ENCODE data around the gene CHAC1.
"Not testable (repeated sequence)": the region's sequence is repeated elsewhere in the genome, so short reads cannot be mapped to it uniquely, and the experiment has no call there.

CHAC1 gene

GRCh38 chr15:40938536-40938870 is 14.8 kb upstream of the CHAC1 start:
- no peak for DNase-seq

DNA sequence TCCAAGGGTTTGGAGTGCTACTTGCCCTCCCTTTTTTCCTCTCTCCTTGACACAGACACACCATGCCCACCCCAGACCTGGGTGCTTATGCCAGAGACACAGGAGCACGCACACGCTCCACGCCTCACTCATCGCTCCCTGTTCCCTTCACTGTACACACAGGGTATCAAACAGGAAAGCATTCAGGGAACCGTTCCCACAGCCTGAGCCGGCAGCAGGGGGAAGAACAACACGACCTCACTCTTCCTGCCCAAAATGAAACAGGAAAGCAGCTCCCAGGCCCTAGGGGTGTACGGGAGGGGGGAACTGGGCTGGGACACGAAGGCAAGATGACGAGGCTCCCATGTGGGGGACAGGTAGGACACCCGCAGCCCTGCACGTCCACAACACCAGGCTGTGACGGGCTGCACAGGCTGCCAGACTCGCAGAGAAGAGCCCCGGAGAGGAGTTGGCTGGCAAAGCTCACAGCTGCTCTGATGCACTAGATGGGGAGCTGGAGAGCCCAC is 12.9 kb upstream of the CHAC1 start:
- no peak for DNase-seq

GRCh38 chr15:40941068-40941527 is 12.2 kb upstream of the CHAC1 start:
- DNase-seq = no peak

DNA sequence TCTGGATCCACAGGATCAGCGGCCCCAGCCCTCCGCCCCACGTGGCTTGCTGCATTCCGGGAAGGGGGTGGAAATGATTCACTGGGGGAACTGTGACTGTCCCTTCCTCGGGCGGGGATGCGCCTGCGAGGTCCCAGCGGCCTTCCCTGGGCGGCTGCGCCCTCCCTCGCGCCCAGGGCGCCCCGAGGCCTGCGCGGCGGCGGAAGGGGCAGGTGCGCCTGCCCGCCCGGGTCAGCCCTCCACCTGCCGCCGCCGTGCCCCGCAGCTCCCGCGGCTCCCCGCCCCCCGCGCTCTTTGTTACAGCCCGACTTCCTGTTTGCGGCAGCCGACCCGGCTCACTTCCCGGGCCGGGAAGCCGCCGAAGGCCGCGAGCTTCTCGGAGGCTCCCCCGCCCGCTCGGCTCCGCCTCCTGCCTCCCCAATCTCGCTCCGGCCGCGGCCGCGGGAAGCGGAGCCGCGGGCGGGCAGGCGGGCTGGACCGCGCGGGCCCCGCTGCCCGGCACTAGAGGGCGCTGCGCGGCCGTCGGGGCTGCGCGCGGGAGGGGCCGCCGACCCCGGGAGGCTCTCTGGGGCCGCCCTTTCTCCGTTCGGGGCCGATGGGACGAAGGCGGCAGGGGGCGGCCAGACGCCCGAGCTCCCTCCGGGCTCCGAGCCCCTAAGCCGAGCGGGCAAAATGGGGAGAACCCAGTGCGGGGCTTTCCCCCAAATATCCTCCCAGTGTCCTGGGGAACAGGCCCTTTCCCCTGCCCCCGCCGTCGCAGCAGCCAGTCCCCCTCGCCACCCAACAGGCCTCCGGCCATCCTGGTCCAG is 11.5 kb upstream of the CHAC1 start:
- DNase-seq = peak; percentile 22 to 65

DNA sequence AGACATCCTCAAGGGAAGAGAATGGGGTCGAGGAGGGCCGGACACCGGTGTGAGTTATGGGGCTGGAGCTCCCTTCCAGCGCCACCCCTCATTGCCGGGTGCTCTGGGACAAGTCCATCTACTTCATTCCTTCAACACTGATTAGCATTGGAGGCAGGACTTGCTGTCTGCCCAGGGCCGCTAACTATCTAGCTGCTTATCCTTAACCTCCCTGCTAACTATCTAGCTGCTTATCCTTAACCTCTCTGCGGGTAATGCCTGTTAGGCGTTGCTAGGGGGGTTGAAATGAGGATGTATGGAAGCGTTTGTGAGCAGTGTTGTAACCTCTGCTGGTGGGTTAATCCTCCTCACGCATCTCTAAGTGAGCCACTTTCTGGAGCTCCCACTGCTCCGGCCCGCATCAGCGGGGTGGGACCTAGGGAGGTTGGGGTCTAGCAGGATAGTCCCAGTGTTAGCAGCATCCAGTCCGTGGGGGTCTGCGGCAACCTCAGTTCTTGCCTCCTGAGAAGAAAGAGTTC is 10.9 kb upstream of the CHAC1 start:
- DNase-seq = no peak

DNA sequence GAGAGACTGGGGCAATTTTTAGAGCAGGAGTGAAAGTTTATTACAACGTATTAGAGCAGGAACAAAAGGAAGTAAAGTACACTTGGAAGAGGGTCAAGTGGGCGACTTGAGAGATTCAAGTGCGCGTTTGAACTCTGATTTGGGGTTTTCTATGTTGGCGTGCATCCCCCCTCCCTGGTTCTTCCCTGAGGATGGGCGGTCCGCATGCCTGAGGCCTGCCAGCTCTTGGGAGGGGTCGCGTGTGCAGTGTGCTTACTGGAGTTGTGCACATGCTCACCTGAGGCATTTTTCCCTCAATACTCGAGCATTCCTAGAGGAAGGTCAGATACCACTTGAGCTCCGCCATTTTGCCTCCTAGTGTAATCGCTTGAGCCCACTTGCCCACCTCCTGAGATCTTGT is 10.4 kb upstream of the CHAC1 start:
- no peak for DNase-seq

DNA sequence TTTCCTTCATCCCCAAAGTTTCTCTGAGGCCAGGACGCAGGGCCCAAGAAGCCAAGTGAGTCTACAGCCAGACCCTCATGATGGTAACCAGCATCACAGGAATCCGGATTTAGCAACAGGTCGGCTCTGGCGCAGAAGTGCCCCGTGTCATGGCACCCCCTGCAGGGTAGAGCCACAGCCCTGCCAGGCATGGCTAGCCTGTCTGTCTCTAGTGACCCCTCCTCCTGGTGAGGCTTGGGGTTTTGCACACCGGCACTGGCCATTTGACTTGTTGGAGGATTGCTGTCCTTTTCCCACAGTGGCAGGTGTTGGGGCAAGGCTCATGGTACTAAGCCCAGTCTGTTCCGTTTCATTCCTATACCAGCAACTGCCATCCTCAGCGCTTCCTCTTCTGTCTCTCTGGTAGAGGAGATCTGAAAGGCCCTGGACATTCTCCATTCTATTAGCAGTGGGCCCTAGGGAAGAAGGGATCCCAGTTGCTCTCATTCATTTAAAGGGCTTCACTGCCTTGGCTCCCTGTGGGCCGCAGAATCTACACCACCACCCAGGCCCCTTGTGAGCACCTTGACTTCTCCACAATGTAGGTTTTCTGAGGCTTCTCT is 9.4 kb upstream of the CHAC1 start:
- no peak for DNase-seq

DNA sequence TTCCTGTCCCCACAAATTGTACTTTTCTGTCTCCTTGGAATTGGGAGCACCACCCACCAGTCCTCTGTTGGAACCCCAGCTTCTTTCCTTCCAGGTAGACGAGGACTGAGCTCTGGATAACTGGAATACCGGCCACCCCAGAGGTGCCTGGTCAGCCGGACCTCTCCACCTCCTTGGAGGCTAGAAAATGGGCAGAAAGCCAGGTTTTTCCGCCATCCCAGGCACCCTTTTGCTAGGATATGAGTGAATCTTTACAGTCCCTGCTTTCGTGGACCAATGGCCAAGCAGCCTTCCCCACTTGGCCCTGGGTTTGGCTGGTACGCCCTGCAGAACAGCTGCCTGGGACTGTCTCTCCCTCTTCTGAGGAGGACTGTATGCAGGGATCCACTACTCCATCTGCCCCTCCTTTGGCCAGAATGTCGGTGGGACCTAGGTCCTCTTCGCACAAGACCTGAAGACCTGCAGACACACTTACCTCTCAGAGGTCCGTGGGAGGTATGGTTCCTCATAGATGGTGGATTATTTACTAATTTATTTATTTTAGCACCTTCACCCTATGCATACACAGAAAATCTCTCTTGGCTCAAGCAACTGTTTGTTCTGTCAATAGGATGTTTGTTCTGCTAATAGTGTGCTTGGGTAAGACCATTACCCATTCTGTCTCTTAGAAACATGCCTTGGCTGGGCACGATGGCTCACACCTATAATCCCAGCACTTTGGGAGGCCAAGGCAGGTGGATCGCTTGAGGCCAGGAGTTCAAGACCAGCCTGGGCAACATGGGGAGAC is 8.6 kb upstream of the CHAC1 start:
- no peak for DNase-seq

DNA sequence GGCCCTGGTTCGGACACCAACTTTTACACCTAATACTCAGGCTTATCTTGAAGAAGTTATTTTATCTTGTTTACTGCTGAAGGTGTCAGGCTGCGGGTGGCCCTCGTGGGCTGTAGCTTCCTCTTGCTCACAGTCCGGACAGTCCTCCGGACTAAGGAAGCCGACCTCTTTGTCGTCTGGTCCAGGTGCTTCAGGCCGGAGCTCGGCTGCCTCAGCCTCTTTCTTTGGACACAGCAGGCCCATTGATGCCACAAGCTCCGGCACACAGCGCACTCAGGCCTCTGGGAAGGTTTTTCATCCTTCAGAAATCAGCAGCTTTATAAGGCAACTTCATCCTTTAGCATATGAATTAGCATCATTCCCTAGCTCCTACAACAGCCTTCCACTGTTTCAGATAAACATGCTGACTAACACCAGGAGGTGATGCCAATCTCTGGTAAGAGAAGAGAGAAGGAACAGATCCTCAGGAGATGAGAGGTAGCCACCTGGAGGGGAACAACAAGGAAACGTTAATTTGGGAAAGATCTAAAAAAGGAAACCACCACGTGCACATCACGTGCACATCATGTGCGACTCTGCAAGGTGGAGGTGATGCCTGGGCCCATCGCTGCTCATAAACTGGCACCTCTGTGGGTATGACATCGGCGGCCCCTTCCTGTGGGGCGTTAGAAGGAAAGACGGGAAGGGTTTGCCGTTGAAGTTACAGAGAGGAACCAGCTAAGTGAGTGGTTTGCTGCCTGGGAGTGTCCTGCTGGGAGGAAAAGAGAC is 4.4 kb upstream of the CHAC1 start:
- no peak for DNase-seq

DNA sequence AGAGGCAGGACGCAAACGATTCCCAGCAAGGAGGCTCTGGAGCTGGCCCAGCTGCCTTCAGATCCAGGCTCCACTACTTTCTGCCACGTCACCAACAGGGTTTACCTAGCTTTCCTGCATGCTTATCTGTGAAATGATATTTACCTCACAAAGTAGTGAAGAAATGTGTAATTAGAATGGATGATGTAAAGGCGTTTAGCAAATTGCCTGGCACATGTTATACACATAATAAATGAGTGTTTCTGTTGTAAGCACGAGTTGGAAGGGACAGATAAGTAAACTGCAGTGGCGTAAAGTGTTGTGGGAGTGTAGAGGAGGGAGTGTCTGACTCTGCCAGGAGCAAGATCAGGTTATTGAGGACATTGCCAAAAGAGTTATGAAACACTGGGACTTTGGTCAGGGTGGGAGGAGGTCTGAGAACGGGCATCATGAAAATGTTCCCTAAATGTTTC is 3.5 kb upstream of the CHAC1 start:
- DNase-seq = no peak

- DNase-seq = no peak
Measured at GRCh38 chr15:40951764-40952163, 1.5 kb upstream of the CHAC1 start.

GRCh38 chr15:40952301-40952900 is 870 bp upstream of the CHAC1 start:
- no peak for DNase-seq

- DNase-seq = no peak
Measured at GRCh38 chr15:40953713-40954074, 423 bp downstream of the CHAC1 start.

DNA sequence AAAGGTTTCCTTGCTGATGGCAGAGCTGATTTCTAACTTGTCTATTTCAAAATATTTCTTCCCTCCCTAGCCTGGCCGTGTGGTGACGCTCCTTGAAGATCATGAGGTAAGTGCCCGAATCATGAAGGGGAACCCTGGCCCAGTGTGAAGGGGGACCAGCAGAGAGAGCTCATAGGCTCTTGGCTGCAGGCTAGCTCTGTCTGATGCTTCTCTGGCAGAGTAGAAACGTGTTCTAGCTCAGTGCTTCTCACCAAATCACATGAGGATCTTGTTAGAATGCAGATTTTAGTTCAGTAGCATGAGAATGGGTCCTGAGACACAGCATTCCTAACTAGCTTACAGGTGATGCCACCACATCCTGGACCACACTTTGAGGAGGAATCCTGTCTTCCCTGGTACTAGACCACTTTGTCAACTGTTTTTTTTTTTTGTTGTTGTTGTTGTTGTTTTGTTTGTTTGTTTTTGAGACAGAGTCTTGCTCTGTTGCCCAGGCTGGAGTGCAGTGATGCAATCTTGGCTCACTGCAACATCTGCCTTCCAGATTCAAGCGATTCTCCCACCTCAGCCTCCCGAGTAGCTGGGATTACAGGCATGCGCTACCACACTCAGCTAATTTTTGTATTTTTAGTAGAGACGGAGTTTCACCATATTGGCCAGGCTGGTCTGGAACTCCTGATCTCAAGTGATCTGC is 1.0 kb downstream of the CHAC1 start:
- not testable (repeated sequence) for DNase-seq

- no peak for DNase-seq
Measured at GRCh38 chr15:40955141-40955903, 2.1 kb downstream of the CHAC1 start.

DNA sequence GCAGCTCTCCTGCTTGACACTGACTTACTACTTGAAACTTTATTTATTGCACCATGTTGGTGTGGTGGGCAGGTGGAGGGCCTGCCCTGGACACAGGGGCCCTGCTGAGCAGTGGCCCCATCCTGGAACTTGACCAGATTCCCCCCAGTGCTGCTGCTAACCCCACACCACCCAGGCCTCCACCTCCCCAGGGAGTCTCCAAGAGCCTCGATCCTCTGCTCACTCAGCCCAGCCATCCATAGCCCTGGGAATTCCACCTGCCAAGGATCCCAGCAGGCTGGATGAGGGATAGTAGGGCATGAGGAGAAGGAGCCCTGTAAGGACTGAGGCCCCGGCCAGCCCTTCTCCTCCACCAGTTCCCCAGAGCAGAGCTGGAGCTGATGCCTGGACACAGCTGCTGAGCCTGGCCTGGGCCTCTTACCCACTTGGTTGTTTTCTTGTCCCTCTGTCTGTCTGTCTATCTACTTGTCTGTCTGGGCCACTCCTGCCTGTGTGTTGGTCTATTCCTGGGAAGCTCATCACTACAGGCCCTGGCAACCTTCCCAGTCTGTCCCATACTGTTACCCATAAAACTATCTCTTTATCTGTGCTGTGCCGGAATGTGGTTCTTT is 2.8 kb downstream of the CHAC1 start:
- DNase-seq = no peak

GRCh38 chr15:40956541-40956982 is 3.3 kb downstream of the CHAC1 start:
- DNase-seq = no peak

GRCh38 chr15:40957041-40957555 is 3.8 kb downstream of the CHAC1 start:
- no peak for DNase-seq

DNA sequence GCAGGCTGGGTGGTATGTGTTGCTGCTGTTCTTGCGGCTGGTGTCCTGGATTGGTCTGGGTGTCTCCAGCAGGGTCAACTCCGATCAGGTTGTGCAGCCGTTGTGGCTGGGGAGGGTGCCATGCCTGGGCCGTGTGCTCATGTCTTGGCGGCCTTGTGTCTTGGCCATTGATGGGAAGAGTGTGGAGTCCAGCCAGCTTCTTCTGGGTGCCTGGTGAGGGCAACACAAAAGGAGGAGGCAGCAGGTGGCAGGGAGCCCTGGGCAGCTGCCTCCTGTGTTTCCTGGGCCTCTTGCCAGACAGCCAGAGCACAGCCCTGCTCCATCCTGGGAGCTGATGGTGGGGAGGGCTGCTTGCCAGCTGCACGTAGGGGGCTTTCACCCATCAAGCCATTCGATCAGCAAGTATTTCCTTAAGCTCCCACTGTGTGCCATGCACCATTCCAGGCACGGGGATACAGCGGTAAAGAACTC is 4.3 kb downstream of the CHAC1 start:
- peak in 1 of 2 donors; percentile 39 for DNase-seq

GRCh38 chr15:40958146-40958545 is 4.9 kb downstream of the CHAC1 start:
- no peak for DNase-seq

Data from hippocampal formation (tissue), 2 donors.